A549 (cell line): ENCODE results near the gene MRPL57.

Experiments used
- BHLHE40 ChIP-seq: IDR thresholded peaks from 2 replicates; pipeline ENCODE4 v1.6.1; 2012; ENCODE audit warnings: low read depth, low read length, inconsistent platforms
- CTCF ChIP-seq: fragments of >200 bp; sonication (Bioruptor Twin); formaldehyde crosslinking; IDR thresholded peaks from 3 replicates; pipeline ENCODE4 v1.5.1; 2016
- KDM1A ChIP-seq: fragments of 200-600 bp; sonication (generic); IDR thresholded peaks from 2 replicates; pipeline ENCODE4 v1.6.1; 2016; ENCODE audit warnings: low read depth, mild to moderate bottlenecking

GRCh38 chr13:21149568-21149967 is 26.9 kb upstream of the MRPL57 start:
- TF ChIP-seq CTCF: no peak
- TF ChIP-seq KDM1A: no peak
- TF ChIP-seq BHLHE40: no peak
